ENCODE results near the gene REP15. TPM values are rescaled to one million over a fixed set of nuclear protein-coding genes. Genes with fewer than 3 reads are reported as not detected.

Gene REP15
- total RNA-seq, 1 experiment from 2014 or later = 1.9 TPM

GRCh38 chr12:27686147-27686546, 10.1 kb upstream of the REP15 start:
- H3K4me3 ChIP-seq (ENCODE audit: low read depth in 2 of 2, low read length in 2 of 2) = no peak overlapping the region
- TF ChIP-seq, protein P1, sequence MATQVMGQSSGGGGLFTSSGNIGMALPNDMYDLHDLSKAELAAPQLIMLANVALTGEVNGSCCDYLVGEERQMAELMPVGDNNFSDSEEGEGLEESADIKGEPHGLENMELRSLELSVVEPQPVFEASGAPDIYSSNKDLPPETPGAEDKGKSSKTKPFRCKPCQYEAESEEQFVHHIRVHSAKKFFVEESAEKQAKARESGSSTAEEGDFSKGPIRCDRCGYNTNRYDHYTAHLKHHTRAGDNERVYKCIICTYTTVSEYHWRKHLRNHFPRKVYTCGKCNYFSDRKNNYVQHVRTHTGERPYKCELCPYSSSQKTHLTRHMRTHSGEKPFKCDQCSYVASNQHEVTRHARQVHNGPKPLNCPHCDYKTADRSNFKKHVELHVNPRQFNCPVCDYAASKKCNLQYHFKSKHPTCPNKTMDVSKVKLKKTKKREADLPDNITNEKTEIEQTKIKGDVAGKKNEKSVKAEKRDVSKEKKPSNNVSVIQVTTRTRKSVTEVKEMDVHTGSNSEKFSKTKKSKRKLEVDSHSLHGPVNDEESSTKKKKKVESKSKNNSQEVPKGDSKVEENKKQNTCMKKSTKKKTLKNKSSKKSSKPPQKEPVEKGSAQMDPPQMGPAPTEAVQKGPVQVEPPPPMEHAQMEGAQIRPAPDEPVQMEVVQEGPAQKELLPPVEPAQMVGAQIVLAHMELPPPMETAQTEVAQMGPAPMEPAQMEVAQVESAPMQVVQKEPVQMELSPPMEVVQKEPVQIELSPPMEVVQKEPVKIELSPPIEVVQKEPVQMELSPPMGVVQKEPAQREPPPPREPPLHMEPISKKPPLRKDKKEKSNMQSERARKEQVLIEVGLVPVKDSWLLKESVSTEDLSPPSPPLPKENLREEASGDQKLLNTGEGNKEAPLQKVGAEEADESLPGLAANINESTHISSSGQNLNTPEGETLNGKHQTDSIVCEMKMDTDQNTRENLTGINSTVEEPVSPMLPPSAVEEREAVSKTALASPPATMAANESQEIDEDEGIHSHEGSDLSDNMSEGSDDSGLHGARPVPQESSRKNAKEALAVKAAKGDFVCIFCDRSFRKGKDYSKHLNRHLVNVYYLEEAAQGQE (IDR thresholded peaks at IDR 0.05; ENCODE audit: insufficient read depth in 1 of 2, low read depth in 2 of 2, low read length in 1 of 2) = no peak
- TF ChIP-seq, protein P2, sequence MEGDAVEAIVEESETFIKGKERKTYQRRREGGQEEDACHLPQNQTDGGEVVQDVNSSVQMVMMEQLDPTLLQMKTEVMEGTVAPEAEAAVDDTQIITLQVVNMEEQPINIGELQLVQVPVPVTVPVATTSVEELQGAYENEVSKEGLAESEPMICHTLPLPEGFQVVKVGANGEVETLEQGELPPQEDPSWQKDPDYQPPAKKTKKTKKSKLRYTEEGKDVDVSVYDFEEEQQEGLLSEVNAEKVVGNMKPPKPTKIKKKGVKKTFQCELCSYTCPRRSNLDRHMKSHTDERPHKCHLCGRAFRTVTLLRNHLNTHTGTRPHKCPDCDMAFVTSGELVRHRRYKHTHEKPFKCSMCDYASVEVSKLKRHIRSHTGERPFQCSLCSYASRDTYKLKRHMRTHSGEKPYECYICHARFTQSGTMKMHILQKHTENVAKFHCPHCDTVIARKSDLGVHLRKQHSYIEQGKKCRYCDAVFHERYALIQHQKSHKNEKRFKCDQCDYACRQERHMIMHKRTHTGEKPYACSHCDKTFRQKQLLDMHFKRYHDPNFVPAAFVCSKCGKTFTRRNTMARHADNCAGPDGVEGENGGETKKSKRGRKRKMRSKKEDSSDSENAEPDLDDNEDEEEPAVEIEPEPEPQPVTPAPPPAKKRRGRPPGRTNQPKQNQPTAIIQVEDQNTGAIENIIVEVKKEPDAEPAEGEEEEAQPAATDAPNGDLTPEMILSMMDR (IDR thresholded peaks at IDR 0.05) = no peak
- TF ChIP-seq POLR2AphosphoS5 (IDR thresholded peaks at IDR 0.05; ENCODE audit: low read depth, low read length) = no peak
- no peak for TF ChIP-seq SIN3A (IDR thresholded peaks at IDR 0.05; ENCODE audit: borderline replicate concordance, insufficient read depth, low read depth, low read length)
- no peak for TF ChIP-seq TCF7L2 (IDR thresholded peaks at IDR 0.05; ENCODE audit: low read depth, low read length)
- in situ Hi-C loops (cut with HindIII; ENCODE audit: low pct_unique_long_range_greater_than_20kb, low sequenced_read_pairs) (no loop called here), intact Hi-C loops (cut with micrococcal nuclease; ENCODE audit: unreplicated experiment) (no loop called here)
- H3K27ac ChIP-seq (ENCODE audit: low read length) = no peak overlapping the region
- no peaks in the 10 kb centered on the region for H3K9me3 ChIP-seq (ENCODE audit: control insufficient read depth, insufficient read depth, low read depth, low read length)
- DNase-seq (ENCODE audit: low read depth, low spot score) (no peak), ATAC-seq (no peak)
- POLR2A ChIA-PET = no interaction called here
- H3K27me3 ChIP-seq (ENCODE audit: control insufficient read depth, insufficient read depth, low read length) = no peaks in the 10 kb centered on the region
- no TSS peak for BruUV-seq (replicated peaks)
- H3K4me1 ChIP-seq (ENCODE audit: control insufficient read depth, insufficient read depth, low read length) = no peaks in the 10 kb centered on the region
- CTCF ChIA-PET = no interaction called here
- H3K36me3 ChIP-seq (ENCODE audit: control insufficient read depth, insufficient read depth, low read length) = peaks cover 10% of the 10 kb centered on the region; the same call in 1 of the 2 replicates

- no peak for ATAC-seq
- no TSS peak for BruUV-seq (replicated peaks)
- Histone ChIP-seq H3K27me3 (ENCODE audit: control insufficient read depth, insufficient read depth, low read length) (no peaks in the 10 kb centered on the region), H3K4me3 (ENCODE audit: low read depth in 2 of 2, low read length in 2 of 2) (no peak overlapping the region), H3K4me1 (ENCODE audit: control insufficient read depth, insufficient read depth, low read length) (no peaks in the 10 kb centered on the region), H3K9me3 (ENCODE audit: control insufficient read depth, insufficient read depth, low read depth, low read length) (no peaks in the 10 kb centered on the region), H3K27ac (ENCODE audit: low read length) (no peak overlapping the region), H3K36me3 (ENCODE audit: control insufficient read depth, insufficient read depth, low read length) (peaks cover 10% of the 10 kb centered on the region)
- no peak for DNase-seq (ENCODE audit: low read depth, low spot score)
- intact Hi-C loops (cut with micrococcal nuclease; ENCODE audit: unreplicated experiment) = no loop called here
- no peak for TF ChIP-seq TCF7L2 (IDR thresholded peaks at IDR 0.05; ENCODE audit: low read depth, low read length)
- TF ChIP-seq POLR2AphosphoS5 (IDR thresholded peaks at IDR 0.05; ENCODE audit: low read depth, low read length) = no peak
- TF ChIP-seq, protein P2 (IDR thresholded peaks at IDR 0.05) = no peak
- TF ChIP-seq SIN3A (IDR thresholded peaks at IDR 0.05; ENCODE audit: borderline replicate concordance, insufficient read depth, low read depth, low read length) = no peak
- TF ChIP-seq, protein P1 (IDR thresholded peaks at IDR 0.05; ENCODE audit: insufficient read depth in 1 of 2, low read depth in 2 of 2, low read length in 1 of 2) = no peak
- ChIA-PET POLR2A (interaction anchor here (0.6 to 0.8 kb wide), 2 partner anchors 9 to 151 kb away, joined by 4 read pairs; no protein-coding TSS in a partner anchor), CTCF (no interaction called here)
- in situ Hi-C loops (cut with HindIII; ENCODE audit: low pct_unique_long_range_greater_than_20kb, low sequenced_read_pairs) = no loop called here
These were observed 7.6 kb upstream of the REP15 start for GRCh38 chr12:27688671-27689070.

All from Panc1 (cell line).